HepG2 (cell line): ENCODE data around the gene DDX46. TPM values are rescaled to one million over a fixed set of nuclear protein-coding genes. Genes with fewer than 3 reads are reported as not detected.

Experiments used
- HES4 ChIP-seq: sonication (generic); formaldehyde crosslinking; IDR thresholded peaks from 2 replicates; pipeline ENCODE4 v1.9.0; 2021; ENCODE audit warnings: mild to moderate bottlenecking, missing genetic modification reagents, borderline replicate concordance
- HNRNPLL ChIP-seq: fragments of 200-400 bp; formaldehyde crosslinking; IDR thresholded peaks from 2 replicates; pipeline ENCODE4 v1.6.1; 2017; ENCODE audit warnings: mild to moderate bottlenecking, low read depth, low read length; ENCODE audit not compliant: poor library complexity, severe bottlenecking
- MED8 ChIP-seq: sonication (generic); formaldehyde crosslinking; IDR thresholded peaks from 2 replicates; pipeline ENCODE4 v1.8.1; 2023; ENCODE audit warnings: mild to moderate bottlenecking, missing genetic modification reagents; ENCODE audit not compliant: insufficient replicate concordance
- RBM22 ChIP-seq: fragments of 200-400 bp; formaldehyde crosslinking; optimal IDR thresholded peaks from 2 replicates; pipeline ENCODE3; 2017; ENCODE audit warnings: mild to moderate bottlenecking, low read length, moderate library complexity
- REPIN1 ChIP-seq: sonication (generic); formaldehyde crosslinking; IDR thresholded peaks from 2 replicates; pipeline ENCODE4 v1.8.0; 2022; ENCODE audit warnings: missing genetic modification reagents, low read depth, mild to moderate bottlenecking, borderline replicate concordance
- SRSF4 ChIP-seq: fragments of 200-400 bp; formaldehyde crosslinking; IDR thresholded peaks from one replicate; pipeline ENCODE4 v1.6.1; 2018; ENCODE audit warnings: mild to moderate bottlenecking, low read depth, low read length, moderate library complexity; ENCODE audit not compliant: poor library complexity, severe bottlenecking
- TARDBP ChIP-seq: sonication (generic); formaldehyde crosslinking; IDR thresholded peaks from 2 replicates; pipeline ENCODE4 v1.8.0; 2022; ENCODE audit warnings: mild to moderate bottlenecking, missing genetic modification reagents
- ZBTB38 ChIP-seq: sonication (generic); formaldehyde crosslinking; IDR thresholded peaks from 2 replicates; pipeline ENCODE4 v1.5.1; 2020; ENCODE audit warnings: mild to moderate bottlenecking, missing genetic modification reagents
- ZFP82 ChIP-seq: sonication (generic); formaldehyde crosslinking; IDR thresholded peaks from 2 replicates; pipeline ENCODE4 v1.5.1; 2020; ENCODE audit warnings: mild to moderate bottlenecking, missing genetic modification reagents, borderline replicate concordance
- ZNF205 ChIP-seq: IDR thresholded peaks from 2 replicates; pipeline ENCODE4 v1.6.1; 2018; ENCODE audit warnings: missing biosample characterization, missing genetic modification reagents
- ZNF768 ChIP-seq: sonication (generic); formaldehyde crosslinking; IDR thresholded peaks from 2 replicates; pipeline ENCODE4 v1.4.0; 2020; ENCODE audit warnings: missing genetic modification reagents
- ZNF792 ChIP-seq: IDR thresholded peaks from 2 replicates; pipeline ENCODE4 v1.6.1; 2016
- ZSCAN25 ChIP-seq: sonication (generic); formaldehyde crosslinking; IDR thresholded peaks from 2 replicates; pipeline ENCODE4 v1.8.0; 2022; ENCODE audit warnings: mild to moderate bottlenecking, missing genetic modification reagents
- polyA plus RNA-seq, 8 experiments: library from polyadenylated mRNA; depleted of rRNA in 3 of 8; stranded (reverse) in 7 of 8; unstranded in 1 of 8; fragments of >200 nt; fragmentation: Illumina TruSeq in 4 of 8; extraction: Trizol in 4 of 8; gene quantifications; 2 replicates each; pipeline versions ENCODE4 v1.2.1 to v1.2.3, GENCODE V29; 2011 to 2016; ENCODE audit warnings: low read depth in 4 of 8, missing spikeins in 1 of 8, mixed read lengths in 1 of 8; ENCODE audit not compliant: insufficient read depth in 1 of 8
- total RNA-seq, 5 experiments: library from RNA; depleted of rRNA; stranded (reverse); fragments of >200 nt; fragmentation: Illumina TruSeq; extraction: Trizol; gene quantifications; 2 replicates each; pipeline ENCODE4 v1.2.3, GENCODE V29; 2016; ENCODE audit warnings: low read depth in 1 of 5
- TF ChIP-seq, protein P1 (sequence below): sonication (generic); IDR thresholded peaks from 2 replicates; pipeline ENCODE4 v1.6.1; 2016; ENCODE audit warnings: low read depth, borderline replicate concordance
- TF ChIP-seq, protein P2 (sequence below): sonication (generic); formaldehyde crosslinking; IDR thresholded peaks from 2 replicates; pipeline ENCODE4 v1.5.1; 2020; ENCODE audit warnings: missing genetic modification reagents, mild to moderate bottlenecking, borderline replicate concordance
- TF ChIP-seq, protein P3 (sequence below): sonication (generic); formaldehyde crosslinking; IDR thresholded peaks from 2 replicates; pipeline ENCODE4 v1.4.0; 2020; ENCODE audit warnings: missing genetic modification reagents
- TF ChIP-seq, protein P4 (sequence below): sonication (generic); formaldehyde crosslinking; IDR thresholded peaks from 2 replicates; pipeline ENCODE4 v1.8.1; 2022; ENCODE audit warnings: mild to moderate bottlenecking, missing genetic modification reagents
- TF ChIP-seq, protein P5 (sequence below): IDR thresholded peaks from 2 replicates; pipeline ENCODE4 v1.6.1; 2018; ENCODE audit warnings: missing genetic modification reagents, mild to moderate bottlenecking, missing compliant biosample characterization
- TF ChIP-seq, protein P6 (sequence below): sonication (generic); formaldehyde crosslinking; IDR thresholded peaks from 2 replicates; pipeline ENCODE4 v1.9.0; 2021; ENCODE audit warnings: missing genetic modification reagents, borderline replicate concordance

DDX46 gene
- total and polyA plus RNA-seq, 2 of the 13 experiments (the other 11 are each of a cell fraction or from before 2014, with no cell fraction given) = 27.3 to 59.3 TPM

DNA sequence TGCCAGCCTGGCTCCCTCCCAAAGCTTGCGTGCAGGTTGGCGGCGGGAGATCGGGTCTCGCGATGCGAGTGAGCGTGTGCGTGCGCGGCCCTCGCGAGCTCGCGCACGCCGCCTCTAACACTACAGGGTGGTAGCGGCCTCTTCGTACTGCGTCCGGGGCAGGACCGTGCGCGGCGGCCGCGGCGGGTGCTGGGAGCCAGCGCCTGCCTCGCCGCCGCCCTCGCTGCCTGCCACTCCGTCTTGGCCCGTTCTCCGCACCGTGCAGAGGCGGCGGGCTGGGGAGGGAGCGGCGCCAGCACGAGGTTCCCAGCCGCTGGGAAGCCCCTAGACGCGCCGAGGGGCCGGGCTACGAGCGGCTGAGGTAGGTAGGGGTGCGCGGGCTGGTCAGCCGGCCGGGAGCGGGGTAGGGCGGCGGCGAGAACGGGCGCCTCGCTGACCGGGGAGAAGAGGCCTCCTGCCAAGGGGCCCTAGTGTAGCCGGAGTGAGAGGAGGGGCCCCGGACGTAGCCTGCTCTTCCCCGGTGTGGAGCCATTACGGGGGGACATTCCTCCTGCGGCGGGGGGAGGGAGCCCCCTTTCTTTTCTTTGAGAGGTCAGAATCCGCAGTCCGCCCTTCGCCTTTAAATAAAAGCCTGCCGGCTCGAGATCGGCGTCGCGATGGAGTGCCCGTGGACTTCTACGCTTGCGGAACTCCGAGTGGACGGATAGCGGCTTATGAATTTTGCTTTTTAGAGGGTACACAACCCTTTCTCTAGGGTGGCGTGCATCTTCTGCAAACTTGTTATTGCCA is 87.5 kb downstream of the DDX46 start, which contains the start of gene C5orf24 (continued):
- TF ChIP-seq, protein P1, sequence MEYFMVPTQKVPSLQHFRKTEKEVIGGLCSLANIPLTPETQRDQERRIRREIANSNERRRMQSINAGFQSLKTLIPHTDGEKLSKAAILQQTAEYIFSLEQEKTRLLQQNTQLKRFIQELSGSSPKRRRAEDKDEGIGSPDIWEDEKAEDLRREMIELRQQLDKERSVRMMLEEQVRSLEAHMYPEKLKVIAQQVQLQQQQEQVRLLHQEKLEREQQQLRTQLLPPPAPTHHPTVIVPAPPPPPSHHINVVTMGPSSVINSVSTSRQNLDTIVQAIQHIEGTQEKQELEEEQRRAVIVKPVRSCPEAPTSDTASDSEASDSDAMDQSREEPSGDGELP = peak; percentile 22; the same call in 1 of the 2 replicates
- TF ChIP-seq, protein P2, sequence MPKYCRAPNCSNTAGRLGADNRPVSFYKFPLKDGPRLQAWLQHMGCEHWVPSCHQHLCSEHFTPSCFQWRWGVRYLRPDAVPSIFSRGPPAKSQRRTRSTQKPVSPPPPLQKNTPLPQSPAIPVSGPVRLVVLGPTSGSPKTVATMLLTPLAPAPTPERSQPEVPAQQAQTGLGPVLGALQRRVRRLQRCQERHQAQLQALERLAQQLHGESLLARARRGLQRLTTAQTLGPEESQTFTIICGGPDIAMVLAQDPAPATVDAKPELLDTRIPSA = 0 out of 2 replicates have a peak, but pooled peaks have one; percentile 23
- TF ChIP-seq ZNF768 (CRISPR knock-in tag) (peak; percentile 62), SRSF4 (peak; percentile 64), RBM22 (peak; percentile 93), ZFP82 (CRISPR knock-in tag) (peak; percentile 96), MED8 (CRISPR knock-in tag) (peak; percentile 21), TARDBP (CRISPR knock-in tag) (peak; percentile 91), ZNF792 (peak; percentile 84), ZSCAN25 (CRISPR knock-in tag) (peak; percentile 96), HNRNPLL (peak; percentile 81), HES4 (CRISPR knock-in tag) (peak; percentile 86), ZBTB38 (peak; percentile 81; the same call in 1 of the 2 replicates), REPIN1 (peak; percentile 94), ZNF205 (CRISPR knock-in tag) (0 out of 2 replicates have a peak, but pooled peaks have one; percentile 24)
- TF ChIP-seq, protein P3, sequence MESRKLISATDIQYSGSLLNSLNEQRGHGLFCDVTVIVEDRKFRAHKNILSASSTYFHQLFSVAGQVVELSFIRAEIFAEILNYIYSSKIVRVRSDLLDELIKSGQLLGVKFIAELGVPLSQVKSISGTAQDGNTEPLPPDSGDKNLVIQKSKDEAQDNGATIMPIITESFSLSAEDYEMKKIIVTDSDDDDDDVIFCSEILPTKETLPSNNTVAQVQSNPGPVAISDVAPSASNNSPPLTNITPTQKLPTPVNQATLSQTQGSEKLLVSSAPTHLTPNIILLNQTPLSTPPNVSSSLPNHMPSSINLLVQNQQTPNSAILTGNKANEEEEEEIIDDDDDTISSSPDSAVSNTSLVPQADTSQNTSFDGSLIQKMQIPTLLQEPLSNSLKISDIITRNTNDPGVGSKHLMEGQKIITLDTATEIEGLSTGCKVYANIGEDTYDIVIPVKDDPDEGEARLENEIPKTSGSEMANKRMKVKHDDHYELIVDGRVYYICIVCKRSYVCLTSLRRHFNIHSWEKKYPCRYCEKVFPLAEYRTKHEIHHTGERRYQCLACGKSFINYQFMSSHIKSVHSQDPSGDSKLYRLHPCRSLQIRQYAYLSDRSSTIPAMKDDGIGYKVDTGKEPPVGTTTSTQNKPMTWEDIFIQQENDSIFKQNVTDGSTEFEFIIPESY (CRISPR knock-in tag) = no peak
- TF ChIP-seq, protein P4, sequence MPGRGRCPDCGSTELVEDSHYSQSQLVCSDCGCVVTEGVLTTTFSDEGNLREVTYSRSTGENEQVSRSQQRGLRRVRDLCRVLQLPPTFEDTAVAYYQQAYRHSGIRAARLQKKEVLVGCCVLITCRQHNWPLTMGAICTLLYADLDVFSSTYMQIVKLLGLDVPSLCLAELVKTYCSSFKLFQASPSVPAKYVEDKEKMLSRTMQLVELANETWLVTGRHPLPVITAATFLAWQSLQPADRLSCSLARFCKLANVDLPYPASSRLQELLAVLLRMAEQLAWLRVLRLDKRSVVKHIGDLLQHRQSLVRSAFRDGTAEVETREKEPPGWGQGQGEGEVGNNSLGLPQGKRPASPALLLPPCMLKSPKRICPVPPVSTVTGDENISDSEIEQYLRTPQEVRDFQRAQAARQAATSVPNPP (CRISPR knock-in tag) = peak; percentile 87; the same call in 1 of the 2 replicates
- TF ChIP-seq, protein P5, sequence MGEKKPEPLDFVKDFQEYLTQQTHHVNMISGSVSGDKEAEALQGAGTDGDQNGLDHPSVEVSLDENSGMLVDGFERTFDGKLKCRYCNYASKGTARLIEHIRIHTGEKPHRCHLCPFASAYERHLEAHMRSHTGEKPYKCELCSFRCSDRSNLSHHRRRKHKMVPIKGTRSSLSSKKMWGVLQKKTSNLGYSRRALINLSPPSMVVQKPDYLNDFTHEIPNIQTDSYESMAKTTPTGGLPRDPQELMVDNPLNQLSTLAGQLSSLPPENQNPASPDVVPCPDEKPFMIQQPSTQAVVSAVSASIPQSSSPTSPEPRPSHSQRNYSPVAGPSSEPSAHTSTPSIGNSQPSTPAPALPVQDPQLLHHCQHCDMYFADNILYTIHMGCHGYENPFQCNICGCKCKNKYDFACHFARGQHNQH (CRISPR knock-in tag) = peak; percentile 76; the same call in 1 of the 2 replicates
- TF ChIP-seq, protein P6, sequence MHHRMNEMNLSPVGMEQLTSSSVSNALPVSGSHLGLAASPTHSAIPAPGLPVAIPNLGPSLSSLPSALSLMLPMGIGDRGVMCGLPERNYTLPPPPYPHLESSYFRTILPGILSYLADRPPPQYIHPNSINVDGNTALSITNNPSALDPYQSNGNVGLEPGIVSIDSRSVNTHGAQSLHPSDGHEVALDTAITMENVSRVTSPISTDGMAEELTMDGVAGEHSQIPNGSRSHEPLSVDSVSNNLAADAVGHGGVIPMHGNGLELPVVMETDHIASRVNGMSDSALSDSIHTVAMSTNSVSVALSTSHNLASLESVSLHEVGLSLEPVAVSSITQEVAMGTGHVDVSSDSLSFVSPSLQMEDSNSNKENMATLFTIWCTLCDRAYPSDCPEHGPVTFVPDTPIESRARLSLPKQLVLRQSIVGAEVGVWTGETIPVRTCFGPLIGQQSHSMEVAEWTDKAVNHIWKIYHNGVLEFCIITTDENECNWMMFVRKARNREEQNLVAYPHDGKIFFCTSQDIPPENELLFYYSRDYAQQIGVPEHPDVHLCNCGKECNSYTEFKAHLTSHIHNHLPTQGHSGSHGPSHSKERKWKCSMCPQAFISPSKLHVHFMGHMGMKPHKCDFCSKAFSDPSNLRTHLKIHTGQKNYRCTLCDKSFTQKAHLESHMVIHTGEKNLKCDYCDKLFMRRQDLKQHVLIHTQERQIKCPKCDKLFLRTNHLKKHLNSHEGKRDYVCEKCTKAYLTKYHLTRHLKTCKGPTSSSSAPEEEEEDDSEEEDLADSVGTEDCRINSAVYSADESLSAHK (CRISPR knock-in tag) = no peak
